SH-SY5Y (cell line): ENCODE data around the gene XCR1.

ENCODE experiments used
- GATA2 ChIP-seq: IDR thresholded peaks from 2 replicates; pipeline ENCODE4 v1.6.1; 2011; ENCODE audit warnings: mild to moderate bottlenecking, low read depth, low read length
- GATA3 ChIP-seq: IDR thresholded peaks from 2 replicates; pipeline ENCODE4 v1.6.1; 2011; ENCODE audit warnings: low read depth, mild to moderate bottlenecking, low read length, moderate library complexity

DNA sequence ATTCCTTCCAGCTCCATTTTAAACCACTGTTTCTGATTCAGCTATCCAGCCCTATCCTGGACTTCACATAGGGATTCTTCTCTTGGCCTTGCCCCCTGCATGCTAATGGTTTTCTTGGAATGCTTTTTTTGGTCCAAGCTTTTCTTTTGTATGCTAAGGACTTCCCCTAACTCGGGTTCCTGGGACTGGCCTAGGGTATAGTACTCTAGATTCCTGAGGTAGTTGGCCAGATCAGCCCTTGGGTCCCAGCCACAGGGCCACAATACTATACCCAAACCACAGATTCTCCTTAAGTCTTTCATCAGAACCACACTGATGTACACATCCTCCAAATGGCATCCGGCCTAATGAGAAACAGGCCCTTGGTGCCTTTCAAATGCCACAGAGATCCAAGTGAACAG, 34.5 kb downstream of the XCR1 start:
- TF ChIP-seq GATA2, result no peak
- no peak for TF ChIP-seq GATA3
